Activated gamma-delta T cell treated with Interleukin-2 at 50 U/mL for 16 hours (primary cell): ENCODE data around the gene CORO2B.

Source experiments
- DNase-seq: peaks from one replicate; pipeline ENCODE4 v3.0.0-alpha.2; 2020

Gene CORO2B

GRCh38 chr15:68574629-68575028 is 4.2 kb upstream of the CORO2B start:
- DNase-seq: no peak

GRCh38 chr15:68576235-68576892 is 2.4 kb upstream of the CORO2B start:
- DNase-seq: no peak

DNA sequence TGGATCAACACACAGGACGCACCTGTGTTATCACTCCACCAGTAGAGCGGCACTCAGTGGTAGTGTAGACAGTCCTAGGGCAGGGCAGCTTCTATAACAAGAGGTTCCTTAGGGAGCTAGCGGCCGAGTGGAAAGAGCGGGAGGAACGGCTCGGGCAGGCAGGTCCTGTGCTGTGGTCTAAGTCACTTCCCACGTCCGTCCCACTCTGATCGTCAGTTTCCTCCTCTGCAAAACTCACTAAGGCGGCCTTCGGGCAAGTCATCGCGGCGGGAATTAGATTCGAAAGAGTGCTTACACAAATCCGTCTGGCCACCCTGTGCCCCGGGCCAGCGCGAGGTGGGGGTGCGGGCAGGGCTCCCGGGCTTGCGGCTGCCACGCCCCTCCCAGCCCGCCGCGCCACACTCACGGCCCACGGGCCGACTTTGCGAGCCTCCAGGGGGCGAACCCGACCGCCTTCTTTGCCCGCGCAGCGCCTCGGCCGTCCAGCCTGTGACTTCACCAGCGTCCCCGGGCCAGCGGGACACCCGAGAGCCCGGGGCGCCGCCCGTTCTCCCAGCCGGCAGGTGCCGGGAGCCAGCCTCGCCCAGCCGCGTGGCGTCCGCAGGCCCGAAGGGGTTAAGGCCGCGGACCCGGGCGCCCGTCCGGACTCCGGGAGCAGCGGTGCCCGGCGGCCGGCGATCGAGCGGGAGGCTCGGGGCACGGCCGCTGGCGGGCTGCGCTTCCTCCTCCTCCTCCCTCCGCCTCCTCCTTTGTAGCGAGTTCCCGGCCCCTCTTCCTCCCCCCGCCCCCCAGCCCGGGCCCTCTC is 416 bp upstream of the CORO2B start:
- no peak for DNase-seq

- DNase-seq: no peak
These were observed 1.5 kb downstream of the CORO2B start for GRCh38 chr15:68580026-68580882.

DNA sequence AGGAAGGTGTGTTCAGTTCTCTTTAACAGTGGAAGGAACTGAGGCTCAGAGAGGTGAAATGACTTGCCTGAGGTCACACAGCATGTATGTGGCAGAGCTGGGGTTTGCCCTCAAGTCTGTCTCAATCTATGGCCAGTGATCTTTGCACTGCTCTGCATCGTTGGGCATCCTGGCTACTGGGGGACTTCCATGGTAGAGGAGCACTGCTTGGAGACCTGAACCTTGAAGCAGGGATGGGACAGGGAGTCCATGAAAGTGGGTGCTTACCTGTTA is 2.0 kb downstream of the CORO2B start:
- no peak for DNase-seq

GRCh38 chr15:68581725-68582124 is 2.9 kb downstream of the CORO2B start:
- DNase-seq: no peak

DNA sequence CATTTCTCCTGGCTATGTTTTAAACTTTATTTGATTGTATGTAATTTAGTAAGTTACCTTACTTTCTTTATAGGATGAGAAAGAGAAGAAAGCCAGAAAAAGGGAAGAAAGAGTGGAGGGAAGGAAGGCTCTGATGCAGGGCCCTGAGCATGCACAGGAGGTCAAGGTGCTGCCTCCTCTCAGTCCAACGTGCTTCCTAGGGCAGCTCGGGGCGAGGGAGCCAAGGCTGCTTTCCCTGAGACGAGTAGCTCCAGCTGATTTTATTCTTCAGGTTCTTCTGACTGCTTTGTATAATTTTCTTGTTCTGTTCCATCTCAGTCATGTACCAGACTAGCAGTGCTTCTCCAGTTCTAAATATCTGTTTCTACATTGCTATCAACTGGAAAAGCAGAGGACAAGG is 3.4 kb downstream of the CORO2B start:
- no peak for DNase-seq

GRCh38 chr15:68582864-68583263 is 4.1 kb downstream of the CORO2B start:
- DNase-seq: no peak

GRCh38 chr15:68583321-68583720 is 4.5 kb downstream of the CORO2B start:
- DNase-seq: no peak

GRCh38 chr15:68583936-68584755 is 5.4 kb downstream of the CORO2B start:
- DNase-seq: no peak

DNA sequence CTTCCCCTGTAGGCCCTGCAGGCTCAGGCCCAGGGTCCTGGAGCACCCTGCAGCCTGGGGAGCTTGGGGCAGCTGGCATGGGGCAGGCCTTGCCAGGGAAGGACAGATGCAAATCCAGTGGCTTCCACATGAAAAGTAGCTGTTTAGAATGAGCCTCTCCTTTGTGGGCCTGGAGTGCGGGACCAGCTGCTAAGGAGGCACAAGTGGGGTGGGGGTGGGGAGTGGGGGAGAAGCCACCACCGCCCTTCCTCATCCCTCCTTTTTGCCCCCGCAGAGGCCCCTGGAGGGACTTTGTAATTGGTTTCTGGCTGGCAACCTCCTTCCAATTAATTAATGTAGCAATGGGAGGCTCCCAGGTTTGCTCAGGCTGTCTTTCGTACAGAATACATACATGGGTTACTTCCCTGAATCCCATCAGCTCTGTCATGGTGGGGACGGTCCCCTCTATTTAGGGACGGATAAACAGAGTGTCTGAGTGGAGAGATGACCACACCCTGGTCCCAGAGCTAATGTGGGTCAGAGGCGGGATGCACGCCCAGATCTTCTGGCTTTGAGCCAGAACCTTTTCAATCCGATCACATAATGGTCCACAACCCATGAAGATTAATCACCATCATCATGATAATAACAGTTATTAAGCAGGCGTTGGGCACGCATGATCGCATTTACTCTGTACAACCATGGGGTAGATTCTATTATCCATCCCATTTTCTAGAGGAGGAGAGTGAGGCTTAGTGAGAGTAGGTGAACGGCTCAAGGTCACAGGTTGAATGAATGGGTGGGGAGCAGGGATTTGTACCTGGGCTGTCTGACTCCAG is 6.2 kb downstream of the CORO2B start:
- DNase-seq: no peak

DNA sequence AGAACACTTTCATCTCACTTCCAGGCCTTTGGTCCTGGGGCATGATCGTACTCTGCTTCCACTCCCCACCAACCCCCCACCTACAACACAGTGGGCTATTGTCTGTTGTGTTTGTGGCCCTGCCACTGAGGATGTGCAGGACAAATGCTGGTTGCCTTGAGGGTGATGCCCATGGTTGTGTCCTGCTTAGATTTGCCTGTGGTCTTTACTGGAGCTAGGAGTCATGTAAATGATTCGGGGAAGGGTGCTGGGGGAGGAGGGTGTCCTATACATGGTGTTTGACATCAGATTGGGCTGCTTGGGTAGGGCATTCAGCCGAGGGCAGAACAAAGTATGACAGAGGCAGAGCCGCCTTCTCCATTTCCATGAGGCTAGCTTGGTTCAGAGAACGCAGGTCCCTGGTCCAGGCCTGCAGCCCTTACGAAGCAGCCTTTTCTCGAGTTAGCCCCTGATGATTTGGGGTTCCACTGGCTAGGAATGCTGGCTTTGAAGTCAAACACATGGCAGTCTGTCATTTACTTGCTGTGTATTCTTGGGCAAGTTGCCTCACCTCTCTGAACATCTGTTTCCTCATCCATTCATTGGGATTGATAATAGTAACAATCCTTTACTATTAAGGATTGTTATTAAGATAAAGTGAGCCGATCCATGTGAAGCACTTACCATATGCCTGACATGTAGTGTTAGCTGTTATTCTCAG is 6.9 kb downstream of the CORO2B start:
- no peak for DNase-seq

DNA sequence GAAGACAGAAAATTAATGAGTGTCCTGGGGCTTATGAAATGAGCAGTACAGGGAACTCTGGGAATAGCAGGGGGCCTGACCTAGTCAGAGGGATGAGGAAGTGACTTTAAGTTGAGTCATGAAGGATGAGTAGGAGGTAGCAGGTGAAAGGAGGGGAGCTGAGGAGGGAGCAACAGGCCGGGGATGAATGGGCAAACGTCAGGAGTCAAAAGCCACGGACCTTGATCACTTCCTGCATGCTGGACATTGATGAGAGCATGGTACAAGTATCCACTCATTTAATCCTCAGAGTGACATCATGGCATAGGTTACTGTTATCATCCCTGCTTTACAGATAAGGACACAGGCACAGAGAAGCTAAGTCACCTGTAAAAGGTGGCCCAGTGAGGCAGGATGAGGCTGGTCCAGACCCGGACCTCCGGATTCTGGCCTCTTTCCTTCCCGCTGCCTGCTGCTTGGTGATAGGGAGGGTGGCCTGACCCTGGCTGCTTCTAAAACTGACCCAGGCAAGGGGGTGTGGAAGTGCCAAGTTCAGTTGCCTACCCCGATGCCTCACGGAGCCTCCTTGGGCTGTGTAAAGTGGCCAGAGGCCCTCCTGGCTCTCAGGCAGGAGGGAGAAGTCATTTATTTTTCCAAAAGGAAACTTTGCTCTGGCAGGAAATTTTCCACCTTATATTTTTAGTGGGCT is 7.6 kb downstream of the CORO2B start:
- DNase-seq: no peak

GRCh38 chr15:68587769-68588385 is 9.1 kb downstream of the CORO2B start:
- DNase-seq: no peak

GRCh38 chr15:68589053-68589452 is 10.3 kb downstream of the CORO2B start:
- no peak for DNase-seq

DNA sequence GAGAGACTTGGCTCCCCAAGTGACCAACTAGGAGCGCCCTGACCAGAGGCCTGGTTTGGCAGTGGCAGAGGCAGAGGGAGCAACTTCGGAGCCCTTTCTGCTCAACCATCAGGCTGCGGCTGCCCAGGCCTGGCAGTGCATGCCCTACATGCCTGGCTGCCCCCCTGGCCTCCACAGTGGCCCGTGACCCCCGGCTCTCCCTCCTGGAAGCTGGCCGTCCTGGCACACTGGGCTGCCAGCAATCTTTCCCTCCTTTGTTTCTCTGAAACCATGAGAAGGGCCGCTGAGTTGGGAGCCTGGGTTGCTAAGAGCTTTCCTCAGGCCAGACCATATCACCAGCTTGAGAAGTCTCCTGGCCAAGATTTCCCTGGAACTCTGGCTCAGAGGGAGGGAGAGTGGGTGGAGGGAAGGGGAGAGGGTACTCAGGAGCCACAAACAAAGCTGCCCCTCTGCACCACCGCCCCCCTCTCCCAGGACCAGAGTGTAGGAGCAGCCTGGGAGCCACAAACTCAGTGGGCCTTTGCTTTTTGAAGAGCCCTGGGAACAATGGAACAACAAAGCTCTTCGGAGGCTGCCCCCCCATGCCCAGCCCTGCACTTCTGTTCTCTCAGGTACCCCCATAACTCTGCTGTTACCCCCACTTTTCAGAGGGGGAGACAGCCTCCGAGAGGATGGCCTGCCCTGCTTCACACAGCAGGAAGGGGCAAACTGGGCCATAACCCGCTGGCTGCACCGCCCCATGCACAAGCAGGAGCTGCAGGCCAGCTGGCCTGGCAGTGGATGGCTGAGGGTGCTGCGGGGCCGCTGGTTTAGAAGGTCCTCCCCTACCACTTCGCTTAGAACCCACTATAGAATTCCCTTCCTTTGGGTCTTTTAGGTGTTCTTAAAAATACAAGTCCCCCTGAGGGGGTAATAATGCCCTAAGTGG is 11.3 kb downstream of the CORO2B start:
- no peak for DNase-seq

DNA sequence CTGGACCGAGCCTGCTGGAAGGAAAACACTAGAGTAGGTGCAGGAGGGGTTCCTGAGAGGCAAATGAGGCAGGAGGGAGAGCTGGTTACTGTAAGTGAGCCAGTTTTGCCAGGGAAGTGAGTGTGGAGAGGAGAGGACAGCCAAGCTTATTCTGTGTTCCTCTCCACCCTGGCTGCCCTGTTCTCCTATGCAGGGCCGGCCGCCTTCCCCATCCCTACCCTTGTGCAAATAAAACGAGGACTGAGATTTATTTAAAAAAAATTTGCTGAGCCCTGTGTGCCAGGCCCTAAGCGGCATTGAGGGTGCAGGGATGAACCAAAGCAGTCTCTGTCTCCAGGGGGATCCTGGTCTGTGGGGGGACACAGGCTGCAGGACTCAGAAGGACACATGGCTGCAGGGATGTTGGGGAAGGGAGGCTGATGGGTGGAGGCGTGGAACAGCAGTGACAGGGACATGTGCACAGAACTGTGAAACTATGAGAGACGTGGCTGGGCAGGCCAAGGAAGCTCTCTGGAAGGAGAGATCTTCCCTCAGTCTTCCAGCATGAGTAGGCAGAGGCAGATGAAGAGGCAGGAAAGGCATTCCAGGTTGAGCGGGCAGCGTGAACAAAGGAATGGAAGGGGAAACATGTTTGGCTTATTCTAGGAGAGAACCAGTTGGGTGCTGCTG is 12.1 kb downstream of the CORO2B start:
- no peak for DNase-seq

- DNase-seq: no peak
These were observed 13.3 kb downstream of the CORO2B start for GRCh38 chr15:68592054-68592453.

- DNase-seq: no peak
These were observed 13.8 kb downstream of the CORO2B start for GRCh38 chr15:68592544-68592943.
